RWPE2 (cell line): ENCODE measurements around the gene KIF21B.
A peak's percentile ranks its signal among the peaks of the same experiment; 100 is the strongest.

Source experiments
- ATAC-seq: fragments of 200-7000 bp; cut with Tn5 transposase; 3 replicates; pipeline ENCODE4 v1.9.1; 2021; ENCODE audit warnings: low read depth
- DNase-seq: peaks from one replicate; pipeline ENCODE4 v3.0.0-alpha.2; 2020; ENCODE audit warnings: low spot score
- H3K27ac ChIP-seq: fragments of 450-650 bp; 2 replicates; pipeline ENCODE4 v1.5.1; 2017; ENCODE audit warnings: mild to moderate bottlenecking; ENCODE audit not compliant: poor library complexity, severe bottlenecking
- H3K27me3 ChIP-seq: fragments of 250-450 bp; sonication (Bioruptor Pico); 2 replicates; pipeline ENCODE4 v1.5.1; 2021; ENCODE audit warnings: mild to moderate bottlenecking, moderate library complexity; ENCODE audit not compliant: insufficient read depth, poor library complexity, severe bottlenecking
- H3K36me3 ChIP-seq: fragments of 250-450 bp; sonication (Bioruptor Pico); 2 replicates; pipeline ENCODE4 v1.5.1; 2020; ENCODE audit warnings: low read depth, mild to moderate bottlenecking, moderate library complexity
- H3K4me1 ChIP-seq: fragments of 250-450 bp; sonication (Bioruptor Pico); 2 replicates; pipeline ENCODE4 v1.5.1; 2021; ENCODE audit warnings: mild to moderate bottlenecking, moderate library complexity; ENCODE audit not compliant: insufficient read depth, poor library complexity, severe bottlenecking
- H3K4me3 ChIP-seq: fragments of 250-450 bp; sonication (Bioruptor Pico); 2 replicates; pipeline ENCODE4 v1.5.1; 2021; ENCODE audit warnings: mild to moderate bottlenecking, moderate library complexity; ENCODE audit not compliant: severe bottlenecking
- H3K9me3 ChIP-seq: fragments of 250-450 bp; sonication (Bioruptor Pico); 2 replicates; pipeline ENCODE4 v1.5.1; 2021; ENCODE audit warnings: mild to moderate bottlenecking, moderate library complexity; ENCODE audit not compliant: severe bottlenecking
- TF ChIP-seq, protein P1 (sequence below): fragments of 450-650 bp; IDR thresholded peaks from one replicate; pipeline ENCODE4 v1.5.1; 2017; ENCODE audit warnings: mild to moderate bottlenecking, moderate library complexity; ENCODE audit not compliant: poor library complexity, severe bottlenecking

KIF21B gene

DNA sequence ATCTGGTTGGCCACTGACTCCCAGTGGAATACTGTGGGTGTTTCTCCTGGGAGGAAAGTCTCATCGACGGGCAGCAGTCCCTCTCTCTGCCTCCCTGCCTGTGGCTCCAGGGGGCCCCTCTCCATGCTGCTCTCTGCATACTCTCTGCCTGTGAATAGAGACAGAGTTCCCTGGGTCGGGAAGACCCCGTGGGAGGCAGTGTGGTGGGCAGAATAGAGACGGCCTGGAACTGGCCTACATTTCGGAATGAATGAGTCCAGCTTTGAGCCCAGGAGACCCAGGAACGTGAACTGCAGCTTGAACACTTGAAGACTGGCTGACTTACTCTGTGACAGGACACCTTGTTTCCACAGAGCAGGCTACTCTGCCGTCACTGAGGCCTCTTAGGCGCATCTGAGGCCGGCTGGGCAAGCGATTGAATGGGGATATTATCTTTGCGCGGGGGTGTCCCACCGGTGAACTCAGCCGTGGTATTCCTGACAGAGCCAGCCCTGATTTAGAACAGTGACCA is 64.0 kb downstream of the KIF21B start:
- no peak overlapping the region for H3K27ac ChIP-seq
- no peak for ATAC-seq
- H3K4me3 ChIP-seq = no peak overlapping the region

DNA sequence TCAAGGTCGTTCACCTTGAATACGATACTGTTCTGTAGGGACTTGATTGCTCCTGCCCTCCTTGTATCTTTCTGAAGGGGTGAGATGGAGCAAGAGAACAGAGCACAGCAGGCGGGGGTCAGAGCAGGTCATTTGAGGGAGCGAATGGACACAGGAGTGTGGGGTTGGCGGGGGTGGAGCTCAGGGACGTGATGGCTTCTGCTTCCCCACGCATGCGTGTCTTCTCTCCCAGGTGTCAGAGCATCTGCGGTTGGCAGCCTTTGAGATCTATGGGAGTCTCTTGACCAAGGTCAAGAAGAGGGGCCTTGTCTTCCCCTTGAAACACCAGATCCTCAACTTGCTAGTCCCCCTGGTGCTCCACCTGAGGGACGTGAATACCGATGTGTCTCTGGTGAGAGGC is 64.9 kb downstream of the KIF21B start:
- TF ChIP-seq, protein P1, sequence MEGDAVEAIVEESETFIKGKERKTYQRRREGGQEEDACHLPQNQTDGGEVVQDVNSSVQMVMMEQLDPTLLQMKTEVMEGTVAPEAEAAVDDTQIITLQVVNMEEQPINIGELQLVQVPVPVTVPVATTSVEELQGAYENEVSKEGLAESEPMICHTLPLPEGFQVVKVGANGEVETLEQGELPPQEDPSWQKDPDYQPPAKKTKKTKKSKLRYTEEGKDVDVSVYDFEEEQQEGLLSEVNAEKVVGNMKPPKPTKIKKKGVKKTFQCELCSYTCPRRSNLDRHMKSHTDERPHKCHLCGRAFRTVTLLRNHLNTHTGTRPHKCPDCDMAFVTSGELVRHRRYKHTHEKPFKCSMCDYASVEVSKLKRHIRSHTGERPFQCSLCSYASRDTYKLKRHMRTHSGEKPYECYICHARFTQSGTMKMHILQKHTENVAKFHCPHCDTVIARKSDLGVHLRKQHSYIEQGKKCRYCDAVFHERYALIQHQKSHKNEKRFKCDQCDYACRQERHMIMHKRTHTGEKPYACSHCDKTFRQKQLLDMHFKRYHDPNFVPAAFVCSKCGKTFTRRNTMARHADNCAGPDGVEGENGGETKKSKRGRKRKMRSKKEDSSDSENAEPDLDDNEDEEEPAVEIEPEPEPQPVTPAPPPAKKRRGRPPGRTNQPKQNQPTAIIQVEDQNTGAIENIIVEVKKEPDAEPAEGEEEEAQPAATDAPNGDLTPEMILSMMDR = no peak
- ATAC-seq (no peak), DNase-seq (no peak)
- Histone ChIP-seq H3K9me3 (no peaks in the 10 kb centered on the region), H3K36me3 (no peaks in the 10 kb centered on the region), H3K27ac (no peak overlapping the region), H3K4me3 (no peak overlapping the region), H3K27me3 (no peaks in the 10 kb centered on the region), H3K4me1 (no peaks in the 10 kb centered on the region)

More for the DNA sequence above, 64.0 kb downstream of the KIF21B start:
- no peaks in the 10 kb centered on the region for H3K4me1 ChIP-seq
- no peaks in the 10 kb centered on the region for H3K27me3 ChIP-seq
- H3K9me3 ChIP-seq = no peaks in the 10 kb centered on the region
- DNase-seq = no peak
- TF ChIP-seq, protein P1 = no peak
- H3K36me3 ChIP-seq = no peaks in the 10 kb centered on the region

DNA sequence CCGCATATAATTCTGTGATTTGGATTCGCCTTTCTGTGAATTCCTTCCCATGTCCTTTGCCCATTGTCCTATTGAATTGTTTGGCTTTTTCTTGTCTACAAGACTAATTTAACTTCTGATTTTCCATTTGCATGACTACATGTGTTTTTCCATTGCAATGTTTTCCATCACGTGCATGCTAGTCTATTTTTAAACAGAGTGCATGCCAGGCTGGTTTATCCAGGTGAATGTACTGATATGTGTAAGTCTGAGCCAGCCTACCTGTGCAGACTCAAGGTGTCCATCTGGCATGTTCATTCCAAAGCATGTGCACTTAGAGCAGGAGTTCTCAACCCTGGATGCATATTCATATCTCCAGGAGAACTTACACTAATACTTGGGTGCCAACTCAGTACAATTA is 69.1 kb downstream of the KIF21B start:
- Histone ChIP-seq H3K9me3 (no peaks in the 10 kb centered on the region), H3K27ac (no peak overlapping the region), H3K4me3 (no peak overlapping the region), H3K36me3 (no peaks in the 10 kb centered on the region), H3K27me3 (no peaks in the 10 kb centered on the region), H3K4me1 (no peaks in the 10 kb centered on the region)
- ATAC-seq = no peak
- no peak for DNase-seq
- TF ChIP-seq, protein P1 = no peak

DNA sequence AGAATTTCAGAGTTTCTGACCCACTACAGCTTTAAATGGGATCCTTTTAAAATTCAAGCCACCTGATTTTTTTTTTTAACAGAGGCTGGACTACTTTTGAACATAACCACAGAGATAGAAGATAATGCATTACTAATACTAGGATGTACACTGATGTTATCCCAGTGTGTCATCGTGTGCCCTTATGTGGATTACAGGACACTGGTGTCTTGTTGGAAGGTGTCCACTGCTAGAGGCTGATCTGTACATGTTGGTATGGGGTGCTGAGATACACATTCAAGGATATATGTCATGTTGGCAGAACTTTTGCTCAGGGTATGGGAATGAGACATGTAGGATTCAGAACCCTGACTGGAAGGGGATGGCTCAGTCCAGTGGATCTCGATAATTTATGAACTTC is 72.5 kb downstream of the KIF21B start:
- H3K27me3 ChIP-seq = no peaks in the 10 kb centered on the region
- no peak overlapping the region for H3K27ac ChIP-seq
- ATAC-seq (0 out of 3 replicates have a peak, but pooled peaks have one; percentile 27), DNase-seq (no peak)
- H3K4me1 ChIP-seq = no peaks in the 10 kb centered on the region
- TF ChIP-seq, protein P1 = no peak
- H3K4me3 ChIP-seq = no peak overlapping the region
- H3K9me3 ChIP-seq = no peaks in the 10 kb centered on the region
- no peaks in the 10 kb centered on the region for H3K36me3 ChIP-seq

DNA sequence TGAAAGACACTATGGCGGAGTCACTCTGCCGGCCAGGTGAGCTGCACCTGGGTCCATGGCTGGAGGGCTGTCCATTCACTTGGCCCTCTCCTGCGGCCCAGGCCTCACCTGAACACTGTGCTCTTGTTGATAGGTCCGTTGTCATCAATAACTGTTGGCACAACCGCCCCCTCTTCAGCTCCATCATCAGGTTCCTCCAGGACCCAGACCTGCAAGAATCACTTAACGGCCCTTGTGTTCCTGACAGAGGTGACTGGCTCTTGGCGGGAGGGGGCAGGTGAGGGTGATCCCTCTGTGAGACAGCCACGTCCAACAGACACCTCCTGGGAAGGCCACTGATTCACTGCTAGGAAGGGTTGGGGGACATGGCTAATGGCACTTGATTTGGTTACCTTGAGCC is 73.9 kb downstream of the KIF21B start:
- Histone ChIP-seq H3K4me1 (no peaks in the 10 kb centered on the region), H3K27ac (no peak overlapping the region), H3K9me3 (no peaks in the 10 kb centered on the region), H3K27me3 (no peaks in the 10 kb centered on the region), H3K4me3 (no peak overlapping the region), H3K36me3 (no peaks in the 10 kb centered on the region)
- DNase-seq = no peak
- ATAC-seq = no peak
- TF ChIP-seq, protein P1 = no peak
